ENCODE results near the gene ARMS2.

Gene ARMS2

GRCh38 chr10:122450353-122450990 is 4.0 kb upstream of the ARMS2 start:
- no peak for DNase-seq (ENCODE audit: low read depth in 2 of 2, low spot score in 1 of 2)

DNA sequence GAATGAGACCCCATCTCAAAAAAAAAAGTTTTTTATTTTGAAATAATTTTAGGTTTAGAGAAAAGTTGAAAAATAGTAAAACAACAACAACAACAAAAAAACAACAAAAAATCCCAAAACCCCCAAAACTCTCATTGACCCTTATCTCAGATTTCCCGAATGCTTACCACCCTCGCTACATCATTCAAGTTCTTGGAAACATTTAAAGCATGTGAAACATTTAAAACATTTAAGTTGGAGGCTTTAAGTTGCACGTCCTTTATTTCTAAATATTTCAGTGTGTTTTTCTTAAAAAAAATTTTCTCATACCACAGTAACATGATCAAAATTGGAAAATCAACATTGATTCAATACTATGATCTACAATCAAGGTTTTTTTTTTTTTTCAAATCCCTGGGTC is 382 bp upstream of the ARMS2 start:
- DNase-seq (ENCODE audit: low read depth in 2 of 2, low spot score in 1 of 2), result no peak

- no peak for DNase-seq (ENCODE audit: low read depth in 2 of 2, low spot score in 1 of 2)
These were observed 1.1 kb downstream of the ARMS2 start for GRCh38 chr10:122455376-122456079.

- DNase-seq (ENCODE audit: low read depth in 2 of 2, low spot score in 1 of 2), result no peak
These were observed 3.5 kb downstream of the ARMS2 start for GRCh38 chr10:122457934-122458333.

GRCh38 chr10:122458693-122459092 is 4.2 kb downstream of the ARMS2 start:
- DNase-seq (ENCODE audit: low read depth in 2 of 2, low spot score in 1 of 2), result no peak

GRCh38 chr10:122459561-122460273 is 5.3 kb downstream of the ARMS2 start:
- DNase-seq (ENCODE audit: low read depth in 2 of 2, low spot score in 1 of 2), result no peak

- DNase-seq (ENCODE audit: low read depth in 2 of 2, low spot score in 1 of 2), result no peak
These were observed 6.4 kb downstream of the ARMS2 start for GRCh38 chr10:122460891-122461293.

DNA sequence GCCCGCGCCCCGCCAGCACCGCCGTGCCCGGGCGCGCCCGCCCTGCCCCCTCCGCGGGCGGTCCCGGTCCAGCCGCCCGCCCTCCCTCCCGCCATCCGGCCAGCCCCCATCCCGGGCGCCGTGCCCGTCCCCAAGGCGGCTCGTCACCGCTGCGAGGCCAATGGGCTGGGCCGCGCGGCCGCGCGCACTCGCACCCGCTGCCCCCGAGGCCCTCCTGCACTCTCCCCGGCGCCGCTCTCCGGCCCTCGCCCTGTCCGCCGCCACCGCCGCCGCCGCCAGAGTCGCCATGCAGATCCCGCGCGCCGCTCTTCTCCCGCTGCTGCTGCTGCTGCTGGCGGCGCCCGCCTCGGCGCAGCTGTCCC is 6.9 kb downstream of the ARMS2 start, which contains the start of gene HTRA1:
Gene HTRA1, plus strand, starts transcription at position 187 of the 362 bp plus-strand sequence. Its CDS starts 100 bp downstream, at position 287.
- DNase-seq (ENCODE audit: low read depth in 2 of 2, low spot score in 1 of 2), result no peak

GRCh38 chr10:122461729-122462532 is 7.5 kb downstream of the ARMS2 start:
- no peak for DNase-seq (ENCODE audit: low read depth in 2 of 2, low spot score in 1 of 2)

DNA sequence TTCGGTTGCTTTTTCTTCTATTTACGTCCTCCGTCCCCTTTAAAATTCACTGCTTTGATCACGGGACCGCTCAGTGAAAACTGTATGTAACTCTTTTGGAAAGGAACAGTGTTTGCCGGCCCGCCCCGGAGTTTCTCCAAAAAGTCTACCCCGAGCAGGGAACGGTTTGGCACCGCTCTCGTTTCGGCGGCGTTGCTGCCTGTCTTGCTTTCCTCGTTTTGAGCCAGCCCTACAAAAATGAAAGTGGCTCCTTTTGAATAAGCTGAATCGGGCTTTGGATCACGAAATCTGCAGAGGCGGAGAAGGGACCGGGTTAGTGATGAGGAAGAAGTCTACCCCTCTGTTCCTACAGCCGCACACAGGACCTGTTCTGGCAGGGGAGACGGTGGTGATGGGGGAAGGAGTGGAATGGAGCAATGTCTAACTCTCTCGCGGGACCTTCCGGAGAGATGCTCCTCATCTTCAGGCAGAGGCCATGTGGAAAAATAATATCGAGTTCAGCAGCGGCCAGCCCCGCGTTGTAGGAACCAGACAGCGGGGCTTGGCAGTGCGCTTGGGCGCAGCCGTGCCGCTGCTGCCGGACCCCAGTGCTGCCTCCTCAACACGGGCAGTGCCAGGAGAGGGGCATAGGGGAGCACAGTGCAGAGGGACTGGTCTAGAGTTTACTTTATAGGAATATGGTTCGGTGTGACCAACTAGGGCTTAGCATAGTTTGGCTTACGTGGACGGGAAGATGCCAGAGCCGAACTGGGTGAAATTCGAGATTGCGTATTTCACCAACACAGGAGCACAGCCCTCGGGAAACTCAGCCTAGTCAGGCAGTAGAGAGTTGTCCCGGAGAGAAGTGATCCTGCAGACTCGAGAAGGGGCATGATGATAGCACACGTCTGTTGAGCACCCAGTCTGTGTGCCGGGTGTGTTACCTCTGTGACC is 8.3 kb downstream of the ARMS2 start:
- DNase-seq (ENCODE audit: low read depth in 2 of 2, low spot score in 1 of 2), result no peak

DNA sequence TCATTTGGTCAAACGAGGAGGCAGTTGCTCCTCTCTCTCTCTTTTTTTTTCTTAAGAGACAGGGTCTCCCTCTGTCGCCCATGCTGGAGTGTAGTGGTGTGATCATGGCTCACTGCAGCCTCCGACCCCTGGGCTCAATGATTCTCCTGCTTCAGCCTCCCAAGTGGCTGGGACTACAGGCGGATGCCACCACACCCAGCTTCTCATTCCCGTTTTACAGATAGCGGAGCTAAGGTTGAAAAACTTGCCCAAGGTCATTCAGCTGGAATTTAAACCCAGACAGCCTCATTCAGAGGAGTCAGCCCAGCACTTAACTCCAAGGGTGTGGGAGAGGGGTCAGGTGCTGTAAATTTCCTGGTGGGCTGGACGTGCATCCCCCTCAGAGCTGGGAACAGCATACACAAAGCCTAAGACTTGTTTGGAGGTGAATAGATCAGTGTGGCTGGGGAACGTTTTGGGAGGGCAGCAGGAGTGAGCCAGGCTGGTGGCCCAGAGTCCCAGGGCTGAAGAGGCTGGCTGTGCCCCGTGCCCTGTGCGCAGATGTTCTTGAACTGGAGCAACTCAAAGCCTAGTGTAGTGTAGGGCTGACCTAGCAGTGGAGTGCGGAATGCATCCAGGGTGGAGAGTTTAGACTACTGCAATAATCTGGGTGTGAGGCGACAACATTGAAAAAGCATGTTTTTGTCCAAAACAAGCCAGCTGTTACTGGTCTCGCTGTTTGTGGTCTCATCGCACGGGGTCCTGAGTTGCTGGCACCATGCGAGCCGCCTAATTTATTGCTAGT is 9.2 kb downstream of the ARMS2 start:
- no peak for DNase-seq (ENCODE audit: low read depth in 2 of 2, low spot score in 1 of 2)

GRCh38 chr10:122464250-122464510 is 9.7 kb downstream of the ARMS2 start:
- DNase-seq (ENCODE audit: low read depth in 2 of 2, low spot score in 1 of 2), result no peak

DNA sequence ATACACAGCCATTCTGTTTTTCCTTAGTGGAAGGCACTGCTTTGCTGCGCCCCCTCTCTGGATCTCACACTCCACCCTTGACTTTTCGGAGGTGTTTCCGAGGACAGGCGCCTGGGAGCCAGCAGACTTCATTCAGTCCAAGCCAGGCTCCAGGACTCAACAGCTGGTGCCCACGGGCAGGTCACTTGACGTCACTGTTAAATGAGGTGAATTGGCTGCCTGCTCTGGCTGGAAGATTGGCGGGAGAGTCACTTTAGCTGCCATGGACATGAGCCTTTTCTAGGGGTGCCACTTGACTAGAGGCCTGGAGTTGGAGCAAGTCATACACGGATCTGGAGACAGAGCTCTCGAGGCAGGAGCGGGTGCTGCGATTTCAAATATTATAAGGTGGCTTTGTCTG is 10.1 kb downstream of the ARMS2 start:
- DNase-seq (ENCODE audit: low read depth in 2 of 2, low spot score in 1 of 2), result no peak

DNA sequence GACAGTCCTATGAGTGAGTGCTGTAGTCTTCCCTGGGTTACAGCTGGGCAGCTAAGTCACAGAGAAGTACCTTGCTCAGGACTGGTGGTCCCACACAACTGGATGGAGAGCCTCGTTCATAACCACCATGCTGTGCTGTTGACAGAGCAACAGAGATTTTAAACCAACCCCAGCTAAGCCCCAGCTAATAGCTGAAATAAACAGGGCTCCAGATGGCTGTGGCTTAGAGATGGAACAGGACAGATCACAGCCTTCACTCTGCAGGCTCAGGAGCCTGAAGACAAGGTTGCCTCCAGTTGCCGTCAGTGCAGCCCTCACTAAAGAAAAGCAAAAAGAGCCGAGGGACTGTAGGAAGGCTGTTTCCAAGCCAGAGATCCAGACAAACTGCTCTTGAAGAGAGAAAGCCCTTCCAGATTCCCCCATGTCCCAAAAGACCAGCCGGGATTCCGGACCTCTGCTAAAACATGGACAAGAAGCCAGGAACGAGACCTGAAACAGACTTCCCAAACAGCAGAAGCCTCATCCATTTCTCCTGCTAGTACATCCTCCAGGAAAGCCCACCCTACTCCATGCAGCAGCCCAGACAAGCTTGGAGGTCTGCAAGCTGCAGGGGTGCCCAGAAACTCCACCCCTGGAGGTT is 11.1 kb downstream of the ARMS2 start:
- no peak for DNase-seq (ENCODE audit: low read depth in 2 of 2, low spot score in 1 of 2)

DNA sequence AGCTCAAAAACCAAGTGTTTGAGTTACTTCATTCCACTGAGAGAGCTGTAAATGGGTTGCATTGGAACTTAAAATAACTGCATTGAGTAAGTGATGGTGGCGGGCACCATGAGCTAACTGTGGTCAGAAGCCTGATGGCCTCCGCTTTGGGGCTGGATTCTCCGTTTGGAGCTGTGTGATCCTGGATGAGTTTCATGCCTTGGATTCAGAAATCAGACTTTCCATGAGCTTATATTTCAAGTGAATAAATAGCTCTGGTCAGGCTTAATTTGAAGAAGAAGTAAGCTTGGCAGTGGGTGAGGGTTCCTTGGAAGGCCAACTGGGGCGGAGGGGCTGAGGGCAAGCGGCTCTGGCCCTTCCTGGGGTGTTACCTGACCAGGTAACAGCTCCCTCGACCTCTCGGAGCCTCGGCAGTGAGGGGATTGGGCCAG is 12.5 kb downstream of the ARMS2 start:
- DNase-seq (ENCODE audit: low read depth in 2 of 2, low spot score in 1 of 2), result no peak

DNA sequence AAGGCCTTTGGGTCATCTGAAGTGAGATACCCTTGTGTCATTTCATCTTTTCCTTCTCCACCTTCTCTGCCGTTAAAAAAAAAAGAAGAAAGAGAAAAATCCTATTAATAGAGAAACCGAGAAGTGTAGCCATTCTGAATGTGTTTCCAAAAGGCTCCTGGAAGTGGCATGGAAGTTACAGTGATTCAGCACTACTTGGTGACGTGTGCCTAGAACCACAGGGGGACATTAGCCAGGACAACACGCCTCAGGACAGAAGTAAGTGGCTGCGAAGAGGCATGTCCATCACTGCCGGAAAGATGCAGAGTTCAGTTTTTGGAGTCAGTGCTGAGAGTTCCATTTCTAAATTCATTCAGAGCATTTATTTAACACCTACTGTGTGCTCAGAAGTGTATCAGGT is 13.2 kb downstream of the ARMS2 start:
- no peak for DNase-seq (ENCODE audit: low read depth in 2 of 2, low spot score in 1 of 2)

GRCh38 chr10:122468307-122468925 is 14.0 kb downstream of the ARMS2 start:
- no peak for DNase-seq (ENCODE audit: low read depth in 2 of 2, low spot score in 1 of 2)

GRCh38 chr10:122468926-122469781 is 14.7 kb downstream of the ARMS2 start:
- DNase-seq (ENCODE audit: low read depth in 2 of 2, low spot score in 1 of 2), result no peak
